Measurements from ENCODE around the gene INHBC. TPM values are rescaled to one million over a fixed set of nuclear protein-coding genes. Genes with fewer than 3 reads are reported as not detected.
A peak's percentile ranks its signal among the peaks of the same experiment; 100 is the strongest.

Gene INHBC
- total RNA-seq, 3 donors from 2014 or later: 0.14 to 0.15 TPM; not detected in 1

- peak overlapping the region; percentile 59 for H3K4me3 Mint-ChIP-seq
- H3K27me3 Mint-ChIP-seq (ENCODE audit: low read depth): no peaks in the 10 kb centered on the region
- no peak for DNase-seq
- H3K36me3 Mint-ChIP-seq (ENCODE audit: insufficient read depth): peaks cover 17% of the 10 kb centered on the region
- ATAC-seq: no peak
- H3K9me3 Mint-ChIP-seq: no peaks in the 10 kb centered on the region
- H3K4me1 Mint-ChIP-seq (ENCODE audit: low read depth): peaks cover 65% of the 10 kb centered on the region
Measured at GRCh38 chr12:57474430-57474829, 39.8 kb downstream of the INHBC start.

GRCh38 chr12:57474862-57475261, 40.3 kb downstream of the INHBC start:
- DNase-seq: no peak
- H3K36me3 Mint-ChIP-seq (ENCODE audit: insufficient read depth): peaks cover 17% of the 10 kb centered on the region
- H3K9me3 Mint-ChIP-seq: no peaks in the 10 kb centered on the region
- H3K4me1 Mint-ChIP-seq (ENCODE audit: low read depth): peaks cover 69% of the 10 kb centered on the region
- ATAC-seq: no peak
- H3K27me3 Mint-ChIP-seq (ENCODE audit: low read depth): no peaks in the 10 kb centered on the region
- H3K4me3 Mint-ChIP-seq: peak overlapping the region; percentile 59

DNA sequence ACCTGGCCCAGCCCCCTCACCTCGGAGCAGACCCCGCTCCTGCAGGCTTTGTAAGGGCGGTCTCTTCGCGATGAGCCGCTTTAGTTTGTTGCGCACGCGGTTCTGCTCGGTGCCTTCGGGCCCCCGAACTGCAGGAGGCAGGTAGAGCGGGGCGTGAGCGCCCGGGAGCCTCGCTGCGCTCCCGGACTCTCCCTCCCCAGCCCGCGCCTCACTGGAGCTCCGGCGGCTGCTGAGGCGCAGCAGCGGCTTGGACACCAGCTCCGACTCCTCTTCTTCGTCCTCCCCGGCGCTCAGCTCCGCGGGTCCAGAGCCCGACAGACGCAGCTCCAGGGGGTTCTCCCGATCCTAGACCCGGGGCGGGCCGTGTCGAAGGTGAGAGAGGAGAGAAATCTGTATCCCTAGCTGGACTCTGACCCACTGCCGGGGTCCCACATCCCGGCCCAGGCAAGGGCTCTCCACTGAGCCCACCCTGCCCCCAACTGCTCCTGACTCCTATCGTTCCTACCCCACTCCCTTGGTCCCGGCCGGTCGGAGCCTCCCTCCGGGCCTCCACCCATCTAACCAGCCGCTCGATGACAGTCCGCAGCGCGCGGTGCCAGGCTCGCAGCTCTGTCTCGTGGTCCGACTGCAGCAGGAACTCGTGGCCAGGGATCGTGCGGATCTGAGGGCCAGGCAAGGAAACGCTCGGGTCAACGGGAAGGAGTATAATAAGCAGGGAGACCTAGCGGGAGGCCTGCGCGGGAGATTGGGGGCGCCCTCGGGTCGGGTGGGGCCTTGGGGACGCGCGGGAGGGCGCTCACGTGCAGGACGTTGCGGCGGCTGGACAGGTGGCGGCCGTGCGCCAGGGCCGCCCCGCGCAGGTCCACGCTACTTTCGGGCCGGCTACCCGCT, 40.9 kb downstream of the INHBC start:
- peak overlapping the region; percentile 91 for H3K4me3 Mint-ChIP-seq
- no peak for DNase-seq
- H3K27me3 Mint-ChIP-seq (ENCODE audit: low read depth): no peaks in the 10 kb centered on the region
- no peaks in the 10 kb centered on the region for H3K9me3 Mint-ChIP-seq
- H3K4me1 Mint-ChIP-seq (ENCODE audit: low read depth): peaks cover 75% of the 10 kb centered on the region
- peak; percentile 0 to 1 for ATAC-seq
- peaks cover 17% of the 10 kb centered on the region for H3K36me3 Mint-ChIP-seq (ENCODE audit: insufficient read depth)

- ATAC-seq (peak; percentile 49 to 55), DNase-seq (peak; percentile 67)
- Mint-ChIP-seq H3K4me1 (ENCODE audit: low read depth) (peaks cover 84% of the 10 kb centered on the region), H3K9me3 (no peaks in the 10 kb centered on the region), H3K27me3 (ENCODE audit: low read depth) (no peaks in the 10 kb centered on the region), H3K4me3 (peak overlapping the region; percentile 91), H3K36me3 (ENCODE audit: insufficient read depth) (peaks cover 17% of the 10 kb centered on the region)
Measured at GRCh38 chr12:57476162-57476992, 41.8 kb downstream of the INHBC start.

DNA sequence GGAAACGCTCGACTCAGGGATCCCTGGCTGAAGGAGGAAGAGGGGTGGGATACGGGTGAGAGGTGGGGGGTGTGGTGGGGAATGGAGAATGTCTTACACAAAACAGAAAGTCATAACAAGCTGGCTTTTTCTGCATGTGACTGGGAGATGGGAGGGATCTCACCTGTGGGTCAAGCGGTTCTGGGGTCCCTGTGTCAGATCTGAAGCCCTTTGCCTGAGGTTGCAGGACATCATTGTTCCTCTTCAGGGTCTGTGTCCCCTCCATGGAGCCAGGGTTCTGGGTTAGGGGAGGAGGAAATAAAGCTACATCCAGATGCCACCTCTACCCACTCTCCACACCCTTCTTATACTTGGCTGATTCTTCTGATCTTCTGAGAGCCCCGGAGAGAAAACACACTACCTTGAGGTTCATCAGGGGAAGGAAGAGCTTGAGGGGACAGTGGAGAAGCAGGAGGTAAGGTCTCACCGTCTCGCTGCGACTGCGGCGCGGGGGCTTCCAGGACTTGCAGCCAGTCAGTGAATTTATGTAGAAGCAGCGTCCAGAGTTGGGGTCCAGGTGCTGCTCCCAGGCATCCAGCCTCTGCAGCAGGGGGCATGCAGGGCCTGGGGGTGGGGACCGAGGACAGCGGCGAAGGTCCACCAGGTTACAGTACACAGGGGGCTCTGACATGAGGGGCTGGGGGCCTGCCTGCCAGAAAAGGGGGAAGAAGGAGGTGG, 42.6 kb downstream of the INHBC start:
- no peak for DNase-seq
- no peak for ATAC-seq
- H3K9me3 Mint-ChIP-seq: no peaks in the 10 kb centered on the region
- H3K4me3 Mint-ChIP-seq: peak overlapping the region; percentile 91
- peaks cover 87% of the 10 kb centered on the region for H3K4me1 Mint-ChIP-seq (ENCODE audit: low read depth)
- no peaks in the 10 kb centered on the region for H3K27me3 Mint-ChIP-seq (ENCODE audit: low read depth)
- H3K36me3 Mint-ChIP-seq (ENCODE audit: insufficient read depth): peaks cover 14% of the 10 kb centered on the region

DNA sequence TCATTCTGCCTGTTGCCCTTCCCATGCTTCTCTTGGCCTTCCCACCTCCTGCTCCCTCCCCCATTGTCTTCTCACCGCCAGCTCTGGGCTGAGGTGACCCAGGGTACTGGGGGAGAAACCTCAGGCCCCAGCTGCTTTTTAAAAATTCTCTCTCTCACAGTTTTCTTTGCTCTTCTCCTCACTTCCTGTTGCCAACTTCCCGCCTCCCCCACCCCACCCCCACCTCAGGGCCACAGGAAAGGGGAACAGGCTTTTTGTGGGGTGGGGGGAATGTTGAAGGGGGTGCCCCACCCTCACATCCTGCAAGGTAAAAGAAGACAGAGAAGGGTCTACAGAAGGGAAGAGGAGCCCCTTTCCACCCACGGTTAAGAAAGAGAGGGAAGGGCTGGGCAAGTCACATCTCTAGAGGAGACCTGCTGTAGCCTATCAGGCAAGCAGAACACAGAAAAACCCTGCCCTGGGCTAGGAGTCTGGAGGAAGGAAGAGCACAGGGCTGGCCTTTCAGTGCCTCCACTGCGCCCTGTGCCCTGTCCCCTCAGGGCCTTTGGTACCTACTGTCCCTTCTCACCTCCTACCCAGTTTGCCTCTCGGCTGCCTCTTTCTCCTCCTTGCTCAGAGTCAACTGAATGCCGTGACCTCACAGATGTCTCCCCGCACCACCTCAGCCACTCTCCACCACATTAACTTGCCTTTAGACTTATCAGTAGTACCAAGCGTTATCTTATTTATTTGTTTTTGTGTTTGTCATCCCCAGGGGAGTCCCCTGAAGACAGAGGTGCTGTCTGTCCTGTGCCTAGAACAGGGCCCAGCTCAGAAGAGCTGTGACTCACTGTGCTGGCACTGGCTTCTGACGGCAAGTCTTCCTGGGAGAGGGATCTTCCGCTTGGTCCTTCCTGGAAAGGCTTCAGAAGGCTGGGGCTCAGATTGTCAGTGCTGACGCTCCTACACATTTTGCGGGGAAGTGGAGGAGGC, 43.4 kb downstream of the INHBC start:
- peak; percentile 50 for DNase-seq
- no peaks in the 10 kb centered on the region for H3K9me3 Mint-ChIP-seq
- H3K4me3 Mint-ChIP-seq: peak overlapping the region; percentile 91
- no peaks in the 10 kb centered on the region for H3K27me3 Mint-ChIP-seq (ENCODE audit: low read depth)
- H3K36me3 Mint-ChIP-seq (ENCODE audit: insufficient read depth): peaks cover 14% of the 10 kb centered on the region
- peaks cover 81% of the 10 kb centered on the region for H3K4me1 Mint-ChIP-seq (ENCODE audit: low read depth)
- ATAC-seq: peak; percentile 42 to 46

DNA sequence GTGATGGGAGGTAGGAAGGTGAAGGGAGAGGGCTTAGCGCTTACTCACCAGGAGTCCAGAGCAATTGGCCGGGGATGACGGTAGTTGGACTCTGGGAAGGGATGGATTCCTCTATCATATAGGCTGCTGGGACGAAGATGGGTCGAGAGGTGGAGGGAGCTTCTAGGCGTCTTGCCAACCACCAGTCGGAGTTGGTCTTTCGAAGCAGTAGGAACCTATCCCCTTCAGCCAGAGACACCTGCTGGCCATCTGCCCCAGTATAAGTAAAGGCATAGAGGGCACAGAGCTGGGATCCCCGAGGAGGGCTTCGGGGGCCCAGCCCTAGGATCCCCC, 44.4 kb downstream of the INHBC start:
- Mint-ChIP-seq H3K36me3 (ENCODE audit: insufficient read depth) (peaks cover 12% of the 10 kb centered on the region), H3K4me3 (peak overlapping the region; percentile 91), H3K4me1 (ENCODE audit: low read depth) (peaks cover 80% of the 10 kb centered on the region), H3K27me3 (ENCODE audit: low read depth) (no peaks in the 10 kb centered on the region), H3K9me3 (no peaks in the 10 kb centered on the region)
- ATAC-seq: no peak
- no peak for DNase-seq

DNA sequence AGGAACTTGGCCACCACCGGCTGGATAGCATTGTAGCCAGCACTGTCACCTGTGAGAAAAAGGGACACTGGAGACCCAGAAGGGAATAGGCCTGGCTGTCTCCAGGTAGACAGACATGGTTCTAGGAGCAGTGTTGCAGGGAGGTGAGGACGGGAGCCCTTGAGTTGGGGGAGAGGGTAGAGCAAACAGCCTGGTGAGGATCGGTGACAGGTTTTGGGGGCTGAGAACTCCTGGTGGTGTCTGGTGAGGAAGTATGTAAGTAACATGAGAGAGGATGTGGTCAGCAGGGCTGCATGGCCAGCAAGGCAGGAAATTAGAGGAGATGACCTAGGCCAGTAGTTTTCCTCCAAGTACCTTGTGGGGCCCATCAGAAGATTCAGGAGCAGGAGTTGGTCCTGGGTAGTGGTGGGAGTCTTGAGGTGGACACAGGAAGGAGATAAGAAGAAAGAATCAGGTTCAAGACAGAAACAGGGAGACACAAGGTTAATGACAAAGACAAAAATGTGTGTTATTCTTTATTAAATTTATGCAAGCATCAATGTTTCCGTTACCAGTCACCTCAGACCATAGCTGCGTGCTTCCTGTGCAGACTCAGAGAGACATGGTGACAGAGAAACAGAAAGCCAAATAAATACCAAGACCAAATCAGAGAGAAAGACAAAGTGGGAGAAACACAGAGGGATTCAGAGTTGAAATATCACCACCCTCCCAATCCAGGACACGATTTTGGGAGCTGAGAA, 45.0 kb downstream of the INHBC start, which contains the start of gene ARHGAP9:
Gene ARHGAP9, minus strand, starts transcription at position 491 of the 740 bp plus-strand sequence. Its CDS starts 460 bp downstream, at position 31.
- Mint-ChIP-seq H3K27me3 (ENCODE audit: low read depth) (no peaks in the 10 kb centered on the region), H3K4me3 (peak within 1 kb of the TSS; percentile 91), H3K9me3 (no peaks in the 10 kb centered on the region), H3K4me1 (ENCODE audit: low read depth) (peaks cover 75% of the 10 kb centered on the region), H3K36me3 (ENCODE audit: insufficient read depth) (peaks cover 7% of the 10 kb centered on the region)
- ATAC-seq: peak; percentile 59 to 64
- peak; percentile 52 for DNase-seq

DNA sequence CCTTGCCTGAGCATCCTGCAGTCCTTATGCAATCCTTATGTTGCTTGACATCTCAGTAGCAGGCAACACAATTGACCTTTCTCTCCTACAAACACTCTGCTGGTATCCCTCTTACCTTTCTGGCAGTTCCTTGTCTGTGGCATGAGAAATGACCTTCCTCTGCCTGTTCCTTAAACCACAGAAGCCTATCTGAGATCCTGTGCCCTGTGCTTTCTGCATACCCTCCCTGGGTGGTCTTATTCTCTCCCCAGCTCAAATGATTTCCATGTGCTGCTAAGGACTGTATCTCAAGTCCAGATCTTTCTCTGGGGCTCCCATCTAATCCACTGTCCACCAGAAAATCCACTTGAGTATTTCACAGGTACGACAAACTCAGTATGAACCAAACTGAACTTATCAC, 47.1 kb downstream of the INHBC start:
- Mint-ChIP-seq H3K4me1 (ENCODE audit: low read depth) (peaks cover 59% of the 10 kb centered on the region), H3K27me3 (ENCODE audit: low read depth) (no peaks in the 10 kb centered on the region), H3K36me3 (ENCODE audit: insufficient read depth) (peaks cover 5% of the 10 kb centered on the region), H3K4me3 (no peak overlapping the region), H3K9me3 (no peaks in the 10 kb centered on the region)
- no peak for DNase-seq
- ATAC-seq: no peak

DNA sequence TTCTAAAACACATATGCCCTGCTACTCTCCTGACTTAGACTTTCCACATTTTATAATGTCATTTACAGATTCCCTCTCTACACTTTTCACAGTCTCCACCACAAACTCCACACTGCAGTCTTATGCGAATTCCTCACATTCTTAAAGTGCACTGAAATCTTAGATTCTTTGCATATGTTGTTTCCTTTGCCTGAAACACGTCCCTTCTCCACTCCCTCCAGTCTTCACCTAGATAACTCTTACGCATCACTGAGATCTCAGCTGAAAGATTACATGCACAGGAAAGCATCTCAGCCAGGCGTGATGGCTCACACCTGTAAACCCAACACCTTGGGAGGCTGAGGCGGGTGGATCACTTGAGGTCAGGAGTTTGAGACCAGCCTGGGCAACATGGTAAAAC, 48.9 kb downstream of the INHBC start:
- DNase-seq (no peak), ATAC-seq (no peak)
- peaks cover 6% of the 10 kb centered on the region for H3K36me3 Mint-ChIP-seq (ENCODE audit: insufficient read depth)
- no peak overlapping the region for H3K4me3 Mint-ChIP-seq
- no peaks in the 10 kb centered on the region for H3K27me3 Mint-ChIP-seq (ENCODE audit: low read depth)
- H3K4me1 Mint-ChIP-seq (ENCODE audit: low read depth): peaks cover 48% of the 10 kb centered on the region
- no peaks in the 10 kb centered on the region for H3K9me3 Mint-ChIP-seq

DNA sequence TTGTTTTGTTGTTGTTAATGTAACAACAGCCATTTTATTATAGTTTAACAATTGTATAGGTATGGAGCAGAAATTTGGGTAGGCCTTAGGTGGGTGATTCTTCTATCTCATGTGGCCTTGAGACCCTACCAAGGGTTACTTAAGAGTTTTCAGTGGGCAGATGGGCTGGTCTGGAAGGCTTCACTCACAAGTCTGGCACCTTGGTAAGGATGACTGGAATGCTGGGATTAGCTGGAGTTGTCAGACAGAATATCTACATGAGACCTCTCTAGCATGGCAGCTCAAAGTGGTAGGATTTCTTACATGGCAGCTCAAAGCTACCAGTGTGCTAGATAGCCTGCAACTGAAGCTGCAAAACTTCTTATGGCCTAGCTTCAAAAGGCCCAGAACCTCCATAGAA, 51.1 kb downstream of the INHBC start:
- no peak overlapping the region for H3K4me3 Mint-ChIP-seq
- DNase-seq: no peak
- no peaks in the 10 kb centered on the region for H3K27me3 Mint-ChIP-seq (ENCODE audit: low read depth)
- H3K36me3 Mint-ChIP-seq (ENCODE audit: insufficient read depth): peaks cover 22% of the 10 kb centered on the region
- no peaks in the 10 kb centered on the region for H3K9me3 Mint-ChIP-seq
- no peak for ATAC-seq
- H3K4me1 Mint-ChIP-seq (ENCODE audit: low read depth): peaks cover 41% of the 10 kb centered on the region

DNA sequence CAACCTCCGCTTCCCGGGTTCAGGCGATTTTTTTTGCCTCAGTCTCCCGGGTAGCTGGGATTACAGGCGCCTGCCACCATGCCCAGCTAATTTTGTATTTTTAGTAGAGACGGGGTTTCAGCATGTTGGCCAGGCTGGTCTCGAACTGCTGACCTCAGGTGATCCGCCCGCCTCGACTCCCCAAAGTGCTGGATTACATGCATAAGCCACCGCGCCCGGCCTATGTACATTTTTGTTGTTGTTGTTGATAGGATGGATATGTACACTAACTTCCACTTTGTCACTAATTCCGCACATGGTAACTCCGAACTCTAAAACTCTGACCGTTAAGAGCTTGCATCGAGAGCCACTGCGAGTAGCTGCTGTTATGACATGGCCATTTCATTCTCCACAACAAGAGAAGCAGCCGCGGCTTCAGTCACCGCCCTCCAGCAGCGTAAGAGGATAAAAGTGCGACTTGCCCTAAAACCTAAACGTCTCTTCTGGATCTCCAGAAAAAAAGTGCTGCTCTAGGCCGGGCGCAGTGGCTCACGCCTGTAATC, 52.5 kb downstream of the INHBC start:
- ATAC-seq (no peak), DNase-seq (no peak)
- H3K27me3 Mint-ChIP-seq (ENCODE audit: low read depth): no peaks in the 10 kb centered on the region
- peaks cover 35% of the 10 kb centered on the region for H3K4me1 Mint-ChIP-seq (ENCODE audit: low read depth)
- peaks cover 30% of the 10 kb centered on the region for H3K36me3 Mint-ChIP-seq (ENCODE audit: insufficient read depth)
- no peaks in the 10 kb centered on the region for H3K9me3 Mint-ChIP-seq
- no peak overlapping the region for H3K4me3 Mint-ChIP-seq
